Stomach (tissue), 9 donors: ENCODE data around the gene CHN1. TPM values are rescaled to one million over a fixed set of nuclear protein-coding genes. Genes with fewer than 3 reads are reported as not detected.

Experiments used
- DNase-seq, 2 donors: peaks; one replicate each; pipeline versions ENCODE4 v3.0.0 to v3.0.0-alpha.2; 2013 to 2019
- H3K27ac ChIP-seq, 5 donors: fragments of 200-600 bp in 4 of 5; sonication (generic) in 4 of 5; one replicate each; pipeline ENCODE4 v1.5.1; 2013 to 2019; ENCODE audit warnings: mild to moderate bottlenecking in 1 of 5, moderate library complexity in 1 of 5
- H3K27me3 ChIP-seq, 3 donors: fragments of 200-600 bp; sonication (generic); one replicate each; pipeline ENCODE4 v1.5.1; 2017 to 2019; ENCODE audit warnings: mixed run types in 1 of 3
- H3K36me3 ChIP-seq, 4 donors: fragments of 200-600 bp; sonication (generic); 1 replicate in 3 of 4; 2 replicates in 1 of 4; pipeline ENCODE4 v1.5.1; 2016 to 2019
- H3K4me1 ChIP-seq, 4 donors: fragments of 200-600 bp; sonication (generic); one replicate each; pipeline ENCODE4 v1.5.1; 2016 to 2019
- H3K4me3 ChIP-seq, 4 donors: fragments of 200-600 bp; sonication (generic) in 3 of 4; one replicate each; pipeline ENCODE4 v1.5.1; 2016 to 2019; ENCODE audit warnings: mild to moderate bottlenecking in 1 of 4
- H3K9me3 ChIP-seq, 4 donors: fragments of 200-600 bp; sonication (generic); one replicate each; pipeline ENCODE4 v1.5.1; 2016 to 2019
- EP300 ChIP-seq: sonication (generic); formaldehyde crosslinking; IDR thresholded peaks from one replicate; pipeline ENCODE4 v1.6.1; 2017; ENCODE audit warnings: antibody characterized with exemption
- POLR2A ChIP-seq, 4 donors: fragments of 450-650 bp; IDR thresholded peaks; one replicate each; pipeline ENCODE4 v1.6.1; 2016; ENCODE audit warnings: antibody characterized with exemption in 4 of 4, control low read depth in 2 of 4, mild to moderate bottlenecking in 1 of 4, moderate library complexity in 1 of 4
- POLR2AphosphoS5 ChIP-seq, 3 donors: sonication (generic); formaldehyde crosslinking; IDR thresholded peaks; one replicate each; pipeline ENCODE4 v1.6.1; 2016; ENCODE audit warnings: antibody characterized with exemption in 3 of 3
- WGBS, 5 donors: extraction: QIAGEN DNeasy Blood & Tissue Kit in 3 of 5; methylation state at CpG; one replicate each; pipeline versions ENCODE4 v1.1.5 to v1.1.7; 2013 to 2018; 5-methylcytosine and 5-hydroxymethylcytosine counted together
- intact Hi-C: fragments of 100-400 bp; cut with DNase I; formaldehyde crosslinking; loops from one replicate; pipeline ENCODE4 v1.15.1; 2023; ENCODE audit warnings: low total_unique reads
- polyA plus RNA-seq, 3 donors: library from polyadenylated mRNA; stranded (reverse); fragments of 200-250 nt; gene quantifications; one replicate each; pipeline ENCODE4 v1.2.3, GENCODE V29; 2013
- total RNA-seq, 5 donors: library from RNA; depleted of rRNA; stranded (reverse); fragments of >200 nt; gene quantifications; one replicate each; pipeline versions ENCODE4 v1.1.0 to v1.2.3, GENCODE V29; 2014 to 2016
- TF ChIP-seq, protein P1 (sequence below), 7 experiments: fragments of 450-650 bp in 4 of 7; fragments of 200-600 bp in 3 of 7; sonication (generic) in 3 of 7; IDR thresholded peaks; one replicate each; pipeline ENCODE4 v1.5.1; 2016 to 2019; ENCODE audit warnings: antibody characterized with exemption in 7 of 7, control low read depth in 2 of 7, mild to moderate bottlenecking in 1 of 7
- donor health status: healthy with polysubstance abuse.
- donor health status: Bipolar disorder and iron deficiency.
- donor health status: healthy.

Gene CHN1
- total and polyA plus RNA-seq, 8 donors = 2.3 to 50.9 (median 12.2) TPM; not detected in 1

DNA sequence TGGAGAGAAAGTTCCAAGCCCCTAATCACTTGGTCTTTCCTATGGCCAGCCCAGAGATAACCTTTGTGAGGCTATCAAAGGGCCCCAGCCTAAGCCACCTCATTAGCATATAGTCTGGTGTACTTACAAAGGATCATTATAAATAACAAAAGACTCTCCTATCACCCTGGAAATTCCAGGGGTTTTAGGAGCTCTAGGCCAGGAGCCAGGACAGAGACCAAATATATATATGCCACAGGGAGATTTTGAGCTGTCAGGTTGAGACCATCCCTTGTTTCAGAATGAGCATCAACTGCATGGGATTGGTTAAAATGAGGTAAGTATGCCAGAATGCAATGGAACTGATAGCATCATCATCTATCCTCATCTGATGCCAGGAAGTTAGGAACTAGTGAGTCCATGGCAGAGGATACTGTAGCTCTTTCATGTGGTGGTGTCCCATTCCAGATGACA lies 208.8 kb downstream of the CHN1 start:
- intact Hi-C loops = no loop called here
- DNase-seq = no peak
- Histone ChIP-seq H3K4me1 (no peaks in the 10 kb centered on the region), H3K9me3 (no peaks in the 10 kb centered on the region), H3K27me3 (no peaks in the 10 kb centered on the region), H3K36me3 (peaks cover 0 to 11% (median 3%) of the 10 kb centered on the region in 4 donors), H3K27ac (no peak overlapping the region), H3K4me3 (no peak overlapping the region)
- TF ChIP-seq POLR2A (IDR thresholded peaks at IDR 0.05) (no peak), EP300 (no peak), POLR2AphosphoS5 (IDR thresholded peaks at IDR 0.05) (no peak)
- TF ChIP-seq, protein P1, sequence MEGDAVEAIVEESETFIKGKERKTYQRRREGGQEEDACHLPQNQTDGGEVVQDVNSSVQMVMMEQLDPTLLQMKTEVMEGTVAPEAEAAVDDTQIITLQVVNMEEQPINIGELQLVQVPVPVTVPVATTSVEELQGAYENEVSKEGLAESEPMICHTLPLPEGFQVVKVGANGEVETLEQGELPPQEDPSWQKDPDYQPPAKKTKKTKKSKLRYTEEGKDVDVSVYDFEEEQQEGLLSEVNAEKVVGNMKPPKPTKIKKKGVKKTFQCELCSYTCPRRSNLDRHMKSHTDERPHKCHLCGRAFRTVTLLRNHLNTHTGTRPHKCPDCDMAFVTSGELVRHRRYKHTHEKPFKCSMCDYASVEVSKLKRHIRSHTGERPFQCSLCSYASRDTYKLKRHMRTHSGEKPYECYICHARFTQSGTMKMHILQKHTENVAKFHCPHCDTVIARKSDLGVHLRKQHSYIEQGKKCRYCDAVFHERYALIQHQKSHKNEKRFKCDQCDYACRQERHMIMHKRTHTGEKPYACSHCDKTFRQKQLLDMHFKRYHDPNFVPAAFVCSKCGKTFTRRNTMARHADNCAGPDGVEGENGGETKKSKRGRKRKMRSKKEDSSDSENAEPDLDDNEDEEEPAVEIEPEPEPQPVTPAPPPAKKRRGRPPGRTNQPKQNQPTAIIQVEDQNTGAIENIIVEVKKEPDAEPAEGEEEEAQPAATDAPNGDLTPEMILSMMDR (IDR thresholded peaks at IDR 0.05) = no peak

DNA sequence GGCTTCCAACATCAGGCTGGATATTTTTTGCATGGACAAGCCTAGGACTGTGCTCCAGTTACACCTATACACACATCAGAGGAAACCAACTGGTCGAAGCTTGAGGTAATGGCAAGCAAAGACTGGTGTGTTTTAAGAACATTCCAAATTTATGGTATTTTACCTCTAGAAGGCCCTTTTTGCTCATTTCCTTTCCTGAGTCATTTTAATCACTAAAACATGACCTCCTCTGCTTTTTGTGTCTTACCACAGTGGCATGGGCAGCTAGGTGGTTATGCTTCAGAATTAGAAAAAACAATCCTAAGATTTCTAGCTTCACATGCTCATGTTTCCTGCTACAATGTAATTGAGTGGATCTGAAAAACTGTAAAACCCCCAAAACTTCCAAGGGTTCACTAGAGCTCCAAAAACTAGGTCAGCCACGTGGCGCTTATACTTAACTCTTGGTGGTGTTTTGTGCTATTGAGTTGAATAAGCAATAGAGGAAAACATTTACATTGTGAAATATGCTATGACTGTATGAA lies 210.3 kb downstream of the CHN1 start:
- H3K9me3 ChIP-seq = no peaks in the 10 kb centered on the region
- H3K36me3 ChIP-seq = peaks cover 0 to 7% (median 2%) of the 10 kb centered on the region in 4 donors
- H3K4me3 ChIP-seq = no peak overlapping the region
- H3K4me1 ChIP-seq = no peaks in the 10 kb centered on the region
- no peak for DNase-seq
- no peak for TF ChIP-seq EP300
- no peak for TF ChIP-seq POLR2A (IDR thresholded peaks at IDR 0.05)
- no peak for TF ChIP-seq POLR2AphosphoS5 (IDR thresholded peaks at IDR 0.05)
- TF ChIP-seq, protein P1 (IDR thresholded peaks at IDR 0.05) = no peak
- 79 to 87% (median 82%) methylated on average over 3 of the region's 3 CpGs for WGBS, 5 donors
- H3K27ac ChIP-seq = no peak overlapping the region
- intact Hi-C loops = no loop called here
- H3K27me3 ChIP-seq = no peaks in the 10 kb centered on the region

- WGBS, 5 donors = 51 to 80% (median 56%) methylated on average over 7 of the region's 7 CpGs
- TF ChIP-seq POLR2A (IDR thresholded peaks at IDR 0.05) = no peak
- TF ChIP-seq EP300 = no peak
- no peak for TF ChIP-seq POLR2AphosphoS5 (IDR thresholded peaks at IDR 0.05)
- TF ChIP-seq, protein P1 (IDR thresholded peaks at IDR 0.05) = no peak
- no peak for DNase-seq
- no peaks in the 10 kb centered on the region for H3K9me3 ChIP-seq
- H3K36me3 ChIP-seq = no peaks in the 10 kb centered on the region
- no peaks in the 10 kb centered on the region for H3K27me3 ChIP-seq
- H3K4me3 ChIP-seq = no peak overlapping the region
- intact Hi-C loops = no loop called here
- no peaks in the 10 kb centered on the region for H3K4me1 ChIP-seq
- H3K27ac ChIP-seq = no peak overlapping the region
Measured at GRCh38 chr2:174792309-174793025, 212.7 kb downstream of the CHN1 start.

DNA sequence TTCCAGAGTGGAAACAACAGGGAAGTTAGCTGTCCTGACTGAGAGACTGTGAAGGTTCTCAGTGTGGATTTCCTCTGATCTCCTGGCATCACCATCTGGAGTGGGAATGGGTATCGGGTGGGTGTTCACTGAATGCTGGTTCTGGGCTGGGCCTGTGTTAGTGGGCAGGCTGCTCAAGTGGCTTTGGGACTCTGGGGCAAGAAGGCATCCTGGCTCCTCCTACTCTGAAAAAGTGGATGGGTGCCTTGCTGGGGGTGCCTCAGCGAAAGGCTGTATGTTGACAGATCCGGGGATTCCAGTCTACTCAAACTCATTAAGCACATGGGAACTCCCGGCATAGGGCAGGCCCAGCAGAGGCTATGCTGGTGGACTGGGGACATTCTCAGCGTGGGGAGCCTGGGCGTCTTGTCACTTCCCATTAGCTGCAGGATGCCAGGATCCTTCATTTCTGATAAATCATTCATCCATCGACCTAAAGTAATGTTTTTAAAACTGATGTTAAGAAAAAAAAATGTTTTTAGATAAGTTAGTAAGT lies 213.4 kb downstream of the CHN1 start:
- Histone ChIP-seq H3K4me3 (no peak overlapping the region), H3K4me1 (no peaks in the 10 kb centered on the region), H3K9me3 (no peaks in the 10 kb centered on the region), H3K27me3 (no peaks in the 10 kb centered on the region), H3K36me3 (no peaks in the 10 kb centered on the region), H3K27ac (no peak overlapping the region)
- no peak for TF ChIP-seq POLR2AphosphoS5 (IDR thresholded peaks at IDR 0.05)
- no peak for TF ChIP-seq POLR2A (IDR thresholded peaks at IDR 0.05)
- TF ChIP-seq, protein P1 (IDR thresholded peaks at IDR 0.05) = no peak
- TF ChIP-seq EP300 = no peak
- intact Hi-C loops = no loop called here
- 68 to 74% (median 73%) methylated on average over 6 to 7 of the region's 7 CpGs for WGBS, 5 donors
- DNase-seq = no peak
